HEK293 (cell line): ENCODE results near the gene STARD9.
A peak's percentile ranks its signal among the peaks of the same experiment; 100 is the strongest.

Experiments used
- CTCF ChIA-PET: fragments of 350-600 bp; formaldehyde crosslinking; extraction: SDS; loops from one replicate; lab custom pipeline; 2021; ENCODE audit warnings: antibody characterized with exemption; lab: Yijun Ruan, JAX
- POLR2A ChIA-PET: fragments of 300-600 bp; formaldehyde crosslinking; extraction: SDS; loops from one replicate; lab custom pipeline; 2020; ENCODE audit warnings: antibody characterized with exemption, inconsistent platforms; lab: Yijun Ruan, JAX
- H3K27ac ChIP-seq: fragments of 200-500 bp; sonication (Bioruptor generic); 2 replicates; pipeline ENCODE4 v1.5.1; 2014; ENCODE audit warnings: low read depth, low read length, control low read depth, inconsistent platforms; ENCODE audit errors: extremely low read depth
- H3K36me3 ChIP-seq, 2 experiments: fragments of 200-500 bp in 1 of 2; sonication (Bioruptor generic) in 1 of 2; 1 replicate in 1 of 2; 2 replicates in 1 of 2; pipeline ENCODE4 v1.5.1; 2014 to 2017; ENCODE audit warnings: inconsistent platforms in 2 of 2, low read length in 2 of 2; ENCODE audit not compliant: control insufficient read depth in 2 of 2, insufficient read depth in 1 of 2
- H3K4me1 ChIP-seq: fragments of 200-500 bp; sonication (Bioruptor generic); 2 replicates; pipeline ENCODE4 v1.5.1; 2014; ENCODE audit warnings: mild to moderate bottlenecking, low read length, inconsistent platforms; ENCODE audit not compliant: control insufficient read depth, insufficient read depth
- H3K4me3 ChIP-seq: 2 replicates; pipeline ENCODE4 v1.5.1; 2011; ENCODE audit warnings: low read depth, mild to moderate bottlenecking, control low read depth, low read length, moderate library complexity
- H3K9me3 ChIP-seq: fragments of 200-500 bp; sonication (Bioruptor generic); 2 replicates; pipeline ENCODE4 v1.5.1; 2014; ENCODE audit warnings: low read depth, low read length, inconsistent platforms; ENCODE audit not compliant: control insufficient read depth, insufficient read depth
- ELK4 ChIP-seq: IDR thresholded peaks from 2 replicates; pipeline ENCODE4 v1.6.1; 2011; ENCODE audit warnings: mild to moderate bottlenecking, low read depth, low read length, borderline replicate concordance
- HIC1 ChIP-seq: fragments of 450-650 bp; formaldehyde crosslinking; IDR thresholded peaks from 2 replicates; pipeline ENCODE4 v1.5.1; 2016; ENCODE audit warnings: missing biosample characterization, missing genetic modification characterization
- KLF16 ChIP-seq: fragments of 450-650 bp; formaldehyde crosslinking; IDR thresholded peaks from 2 replicates; pipeline ENCODE4 v1.5.1; 2017; ENCODE audit warnings: missing biosample characterization, missing genetic modification characterization
- KLF9 ChIP-seq: fragments of 450-650 bp; formaldehyde crosslinking; IDR thresholded peaks from 2 replicates; pipeline ENCODE4 v1.5.1; 2016; ENCODE audit warnings: missing biosample characterization, missing genetic modification characterization, low read depth
- MZF1 ChIP-seq: fragments of 450-650 bp; formaldehyde crosslinking; IDR thresholded peaks from 2 replicates; pipeline ENCODE4 v1.5.1; 2017; ENCODE audit warnings: missing biosample characterization, missing genetic modification characterization, borderline replicate concordance
- PRDM1 ChIP-seq: fragments of 450-650 bp; formaldehyde crosslinking; IDR thresholded peaks from 2 replicates; pipeline ENCODE4; 2016; ENCODE audit warnings: missing biosample characterization, missing genetic modification characterization
- RBAK ChIP-seq: fragments of 450-650 bp; formaldehyde crosslinking; IDR thresholded peaks from 2 replicates; pipeline ENCODE4 v1.5.1; 2016; ENCODE audit warnings: missing biosample characterization, missing genetic modification characterization
- YY2 ChIP-seq: fragments of 450-650 bp; formaldehyde crosslinking; IDR thresholded peaks from 2 replicates; pipeline ENCODE4 v1.5.1; 2016; ENCODE audit warnings: missing biosample characterization, missing genetic modification characterization
- ZBTB8A ChIP-seq: fragments of 450-650 bp; formaldehyde crosslinking; IDR thresholded peaks from 2 replicates; pipeline ENCODE4 v1.5.1; 2016; ENCODE audit warnings: missing biosample characterization, missing genetic modification characterization
- ZNF202 ChIP-seq: fragments of 450-650 bp; formaldehyde crosslinking; IDR thresholded peaks from 2 replicates; pipeline ENCODE4 v1.5.1; 2016; ENCODE audit warnings: missing biosample characterization, missing genetic modification characterization, borderline replicate concordance
- ZNF529 ChIP-seq: fragments of 450-650 bp; formaldehyde crosslinking; IDR thresholded peaks from 2 replicates; pipeline ENCODE4 v1.5.1; 2017; ENCODE audit warnings: missing genetic modification characterization, missing biosample characterization; ENCODE audit not compliant: insufficient replicate concordance
- ZNF548 ChIP-seq: fragments of 450-650 bp; formaldehyde crosslinking; IDR thresholded peaks from 2 replicates; pipeline ENCODE4 v1.5.1; 2016; ENCODE audit warnings: missing biosample characterization, missing genetic modification characterization
- ZNF555 ChIP-seq: fragments of 450-650 bp; formaldehyde crosslinking; conservative IDR thresholded peaks from 2 replicates; pipeline ENCODE4 v1.5.1; 2017; ENCODE audit warnings: missing biosample characterization, mild to moderate bottlenecking, missing genetic modification characterization, inconsistent platforms
- ZNF558 ChIP-seq: fragments of 450-650 bp; formaldehyde crosslinking; IDR thresholded peaks from 2 replicates; pipeline ENCODE4 v1.5.1; 2016; ENCODE audit warnings: missing biosample characterization, missing genetic modification characterization
- ZNF677 ChIP-seq: fragments of 450-650 bp; IDR thresholded peaks from 2 replicates; pipeline ENCODE4 v1.5.0; 2018; ENCODE audit warnings: missing biosample characterization, mild to moderate bottlenecking, missing genetic modification characterization, moderate library complexity
- ZNF785 ChIP-seq: fragments of 450-650 bp; formaldehyde crosslinking; IDR thresholded peaks from 2 replicates; pipeline ENCODE4 v1.5.1; 2016; ENCODE audit warnings: missing biosample characterization, missing genetic modification characterization
- ZNF837 ChIP-seq: fragments of 450-650 bp; formaldehyde crosslinking; IDR thresholded peaks from 2 replicates; pipeline ENCODE4 v1.5.1; 2016; ENCODE audit warnings: missing biosample characterization, missing genetic modification characterization
- TF ChIP-seq, protein P1 (sequence below): fragments of 450-650 bp; formaldehyde crosslinking; IDR thresholded peaks from 2 replicates; pipeline ENCODE4 v1.5.1; 2016; ENCODE audit warnings: missing biosample characterization, missing genetic modification characterization
- TF ChIP-seq, protein P2 (sequence below): fragments of 450-650 bp; formaldehyde crosslinking; IDR thresholded peaks from 2 replicates; pipeline ENCODE4 v1.5.1; 2016; ENCODE audit warnings: missing biosample characterization, missing genetic modification characterization
- TF ChIP-seq, protein P3 (sequence below): fragments of 450-650 bp; IDR thresholded peaks from 2 replicates; pipeline ENCODE4 v1.5.1; 2018; ENCODE audit warnings: missing biosample characterization, missing genetic modification characterization

Gene STARD9

DNA sequence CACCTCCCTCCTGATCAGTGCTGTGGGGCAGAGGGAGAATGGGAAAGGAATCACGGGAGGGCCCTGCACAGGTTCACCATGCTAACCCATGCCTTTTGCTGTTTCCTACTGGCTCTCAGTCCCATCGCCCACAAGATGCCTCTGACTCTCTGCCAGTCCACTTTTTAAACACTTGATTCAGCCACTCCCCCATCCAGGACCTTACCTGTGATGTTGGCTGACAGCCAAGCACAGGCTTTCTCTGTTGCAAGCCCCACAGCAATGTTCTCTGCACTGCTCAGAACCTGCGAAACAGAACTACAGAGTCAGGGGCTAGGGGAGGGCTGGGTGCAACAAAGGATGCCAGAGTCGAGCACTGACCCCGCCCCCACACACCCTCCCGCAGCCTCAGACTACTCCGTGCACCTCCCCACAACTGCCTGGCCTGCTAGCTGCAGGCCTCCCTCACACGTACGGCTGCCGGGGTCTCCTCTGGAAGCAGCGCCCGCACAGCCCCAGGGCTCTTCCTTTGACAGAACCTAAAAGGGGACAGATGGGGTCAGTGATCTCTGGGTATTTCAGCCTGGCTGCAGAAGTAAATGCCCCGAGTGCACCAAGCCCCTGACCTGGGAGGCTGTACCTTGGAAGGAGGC, 152.5 kb downstream of the STARD9 start:
- Histone ChIP-seq H3K36me3 (peaks cover 6 to 96% of the 10 kb centered on the region in 2 experiments), H3K4me3 (no peak overlapping the region), H3K27ac (no peak overlapping the region), H3K4me1 (no peaks in the 10 kb centered on the region), H3K9me3 (no peaks in the 10 kb centered on the region)
- POLR2A ChIA-PET = no interaction called here
- TF ChIP-seq ZNF785 (no peak), ZNF677 (tag by site-specific recombination) (no peak)
- CTCF ChIA-PET = no interaction called here

GRCh38 chr15:42728560-42728959, 153.2 kb downstream of the STARD9 start:
- peak; percentile 84 for TF ChIP-seq PRDM1
- TF ChIP-seq KLF9 (tag by site-specific recombination) = no peak
- TF ChIP-seq, all 188 proteins: peak for 1
- Histone ChIP-seq H3K36me3 (peaks cover 6 to 96% of the 10 kb centered on the region in 2 experiments), H3K9me3 (no peaks in the 10 kb centered on the region), H3K4me1 (no peaks in the 10 kb centered on the region), H3K27ac (no peak overlapping the region), H3K4me3 (no peak overlapping the region)
- ChIA-PET POLR2A (no interaction called here), CTCF (no interaction called here)

DNA sequence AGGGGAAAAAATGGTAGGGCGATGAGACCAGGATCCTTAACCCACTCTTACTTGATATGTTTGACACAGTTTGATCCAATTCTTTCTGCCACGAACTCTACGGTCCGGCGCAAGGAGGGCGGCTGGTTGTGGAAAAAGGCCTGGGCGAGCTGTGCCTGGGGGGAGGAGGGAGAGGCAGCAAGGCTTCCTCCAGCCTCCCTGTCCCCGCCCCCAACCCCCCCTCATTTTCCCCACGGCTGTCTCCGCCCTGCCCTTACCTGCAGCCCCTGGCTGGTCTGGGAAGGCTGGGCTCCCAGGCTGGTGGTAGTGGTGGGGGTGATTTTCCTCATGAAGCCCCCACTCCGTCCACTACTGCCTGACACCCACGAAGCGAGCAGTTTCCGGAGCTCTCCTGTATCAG, 153.6 kb downstream of the STARD9 start:
- ChIA-PET POLR2A (no interaction called here), CTCF (no interaction called here)
- Histone ChIP-seq H3K36me3 (peaks cover 6 to 96% of the 10 kb centered on the region in 2 experiments), H3K4me1 (no peaks in the 10 kb centered on the region), H3K4me3 (no peak overlapping the region), H3K9me3 (no peaks in the 10 kb centered on the region), H3K27ac (no peak overlapping the region)
- TF ChIP-seq MZF1 (no peak), ZNF202 (tag by site-specific recombination) (no peak), ZNF548 (tag by site-specific recombination) (no peak), ELK4 (no peak), HIC1 (tag by site-specific recombination) (no peak), KLF16 (tag by site-specific recombination) (no peak), YY2 (tag by site-specific recombination) (no peak), ZBTB8A (tag by site-specific recombination) (no peak), ZNF529 (no peak), RBAK (tag by site-specific recombination) (no peak), ZNF558 (no peak), ZNF555 (no peak), ZNF837 (tag by site-specific recombination) (no peak)
- TF ChIP-seq, protein P1, sequence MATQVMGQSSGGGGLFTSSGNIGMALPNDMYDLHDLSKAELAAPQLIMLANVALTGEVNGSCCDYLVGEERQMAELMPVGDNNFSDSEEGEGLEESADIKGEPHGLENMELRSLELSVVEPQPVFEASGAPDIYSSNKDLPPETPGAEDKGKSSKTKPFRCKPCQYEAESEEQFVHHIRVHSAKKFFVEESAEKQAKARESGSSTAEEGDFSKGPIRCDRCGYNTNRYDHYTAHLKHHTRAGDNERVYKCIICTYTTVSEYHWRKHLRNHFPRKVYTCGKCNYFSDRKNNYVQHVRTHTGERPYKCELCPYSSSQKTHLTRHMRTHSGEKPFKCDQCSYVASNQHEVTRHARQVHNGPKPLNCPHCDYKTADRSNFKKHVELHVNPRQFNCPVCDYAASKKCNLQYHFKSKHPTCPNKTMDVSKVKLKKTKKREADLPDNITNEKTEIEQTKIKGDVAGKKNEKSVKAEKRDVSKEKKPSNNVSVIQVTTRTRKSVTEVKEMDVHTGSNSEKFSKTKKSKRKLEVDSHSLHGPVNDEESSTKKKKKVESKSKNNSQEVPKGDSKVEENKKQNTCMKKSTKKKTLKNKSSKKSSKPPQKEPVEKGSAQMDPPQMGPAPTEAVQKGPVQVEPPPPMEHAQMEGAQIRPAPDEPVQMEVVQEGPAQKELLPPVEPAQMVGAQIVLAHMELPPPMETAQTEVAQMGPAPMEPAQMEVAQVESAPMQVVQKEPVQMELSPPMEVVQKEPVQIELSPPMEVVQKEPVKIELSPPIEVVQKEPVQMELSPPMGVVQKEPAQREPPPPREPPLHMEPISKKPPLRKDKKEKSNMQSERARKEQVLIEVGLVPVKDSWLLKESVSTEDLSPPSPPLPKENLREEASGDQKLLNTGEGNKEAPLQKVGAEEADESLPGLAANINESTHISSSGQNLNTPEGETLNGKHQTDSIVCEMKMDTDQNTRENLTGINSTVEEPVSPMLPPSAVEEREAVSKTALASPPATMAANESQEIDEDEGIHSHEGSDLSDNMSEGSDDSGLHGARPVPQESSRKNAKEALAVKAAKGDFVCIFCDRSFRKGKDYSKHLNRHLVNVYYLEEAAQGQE (tag by site-specific recombination) = no peak
- TF ChIP-seq, protein P2, sequence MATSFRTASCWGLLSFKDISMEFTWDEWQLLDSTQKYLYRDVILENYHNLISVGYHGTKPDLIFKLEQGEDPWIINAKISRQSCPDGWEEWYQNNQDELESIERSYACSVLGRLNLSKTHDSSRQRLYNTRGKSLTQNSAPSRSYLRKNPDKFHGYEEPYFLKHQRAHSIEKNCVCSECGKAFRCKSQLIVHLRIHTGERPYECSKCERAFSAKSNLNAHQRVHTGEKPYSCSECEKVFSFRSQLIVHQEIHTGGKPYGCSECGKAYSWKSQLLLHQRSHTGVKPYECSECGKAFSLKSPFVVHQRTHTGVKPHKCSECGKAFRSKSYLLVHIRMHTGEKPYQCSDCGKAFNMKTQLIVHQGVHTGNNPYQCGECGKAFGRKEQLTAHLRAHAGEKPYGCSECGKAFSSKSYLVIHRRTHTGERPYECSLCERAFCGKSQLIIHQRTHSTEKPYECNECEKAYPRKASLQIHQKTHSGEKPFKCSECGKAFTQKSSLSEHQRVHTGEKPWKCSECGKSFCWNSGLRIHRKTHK (tag by site-specific recombination) = no peak
- TF ChIP-seq, protein P3, sequence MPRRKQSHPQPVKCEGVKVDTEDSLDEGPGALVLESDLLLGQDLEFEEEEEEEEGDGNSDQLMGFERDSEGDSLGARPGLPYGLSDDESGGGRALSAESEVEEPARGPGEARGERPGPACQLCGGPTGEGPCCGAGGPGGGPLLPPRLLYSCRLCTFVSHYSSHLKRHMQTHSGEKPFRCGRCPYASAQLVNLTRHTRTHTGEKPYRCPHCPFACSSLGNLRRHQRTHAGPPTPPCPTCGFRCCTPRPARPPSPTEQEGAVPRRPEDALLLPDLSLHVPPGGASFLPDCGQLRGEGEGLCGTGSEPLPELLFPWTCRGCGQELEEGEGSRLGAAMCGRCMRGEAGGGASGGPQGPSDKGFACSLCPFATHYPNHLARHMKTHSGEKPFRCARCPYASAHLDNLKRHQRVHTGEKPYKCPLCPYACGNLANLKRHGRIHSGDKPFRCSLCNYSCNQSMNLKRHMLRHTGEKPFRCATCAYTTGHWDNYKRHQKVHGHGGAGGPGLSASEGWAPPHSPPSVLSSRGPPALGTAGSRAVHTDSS (tag by site-specific recombination) = no peak
